Spleen (tissue), 7 donors: Measurements from ENCODE around the gene MEOX2.

Experiments used
- CTCF ChIP-seq, 11 experiments: fragments of 200-600 bp in 7 of 11; fragments of 450-650 bp in 4 of 11; sonication (generic) in 4 of 11; IDR thresholded peaks in 8 of 11; conservative IDR thresholded peaks in 3 of 11; 1 replicate in 7 of 11; 2 replicates in 4 of 11; pipeline versions ENCODE4 v1.4.0 to v1.8.0; 2016 to 2021; ENCODE audit warnings: antibody characterized with exemption in 11 of 11, inconsistent platforms in 4 of 11, mild to moderate bottlenecking in 1 of 11
- POLR2AphosphoS5 ChIP-seq, 3 donors: sonication (generic); formaldehyde crosslinking; IDR thresholded peaks; one replicate each; pipeline ENCODE4 v1.5.1; 2017; ENCODE audit warnings: antibody characterized with exemption in 3 of 3
- donor health status: DM: no; HTN: no; CAD: no; lungs with moderate emphysema.
- donor health status: DM: no; HTN: no; CAD: no.
- donor health status: DM: no; HTN: no; CAD: no.

- TF ChIP-seq CTCF (IDR thresholded peaks at IDR 0.05 in 8 of 11, conservative IDR thresholded peaks at IDR 0.05 in 3 of 11), result no peak
- TF ChIP-seq POLR2AphosphoS5 (IDR thresholded peaks at IDR 0.05), result no peak
Measured at GRCh38 chr7:15643000-15643705, 43.3 kb downstream of the MEOX2 start.
